ENCODE measurements around the gene SCN3A. TPM values are rescaled to one million over a fixed set of nuclear protein-coding genes. Genes with fewer than 3 reads are reported as not detected.

SCN3A gene
- total RNA-seq, 1 donor from 2014 or later: 2.2 TPM

GRCh38 chr2:165112133-165112573 is 91.7 kb downstream of the SCN3A start:
- POLR2A ChIA-PET: no interaction called here
- H3K36me3 Mint-ChIP-seq (ENCODE audit: low read depth): no peaks in the 10 kb centered on the region
- intact Hi-C loops (cut with micrococcal nuclease): no loop called here
- H3K27ac Mint-ChIP-seq: no peak overlapping the region
- TF ChIP-seq, protein P1, sequence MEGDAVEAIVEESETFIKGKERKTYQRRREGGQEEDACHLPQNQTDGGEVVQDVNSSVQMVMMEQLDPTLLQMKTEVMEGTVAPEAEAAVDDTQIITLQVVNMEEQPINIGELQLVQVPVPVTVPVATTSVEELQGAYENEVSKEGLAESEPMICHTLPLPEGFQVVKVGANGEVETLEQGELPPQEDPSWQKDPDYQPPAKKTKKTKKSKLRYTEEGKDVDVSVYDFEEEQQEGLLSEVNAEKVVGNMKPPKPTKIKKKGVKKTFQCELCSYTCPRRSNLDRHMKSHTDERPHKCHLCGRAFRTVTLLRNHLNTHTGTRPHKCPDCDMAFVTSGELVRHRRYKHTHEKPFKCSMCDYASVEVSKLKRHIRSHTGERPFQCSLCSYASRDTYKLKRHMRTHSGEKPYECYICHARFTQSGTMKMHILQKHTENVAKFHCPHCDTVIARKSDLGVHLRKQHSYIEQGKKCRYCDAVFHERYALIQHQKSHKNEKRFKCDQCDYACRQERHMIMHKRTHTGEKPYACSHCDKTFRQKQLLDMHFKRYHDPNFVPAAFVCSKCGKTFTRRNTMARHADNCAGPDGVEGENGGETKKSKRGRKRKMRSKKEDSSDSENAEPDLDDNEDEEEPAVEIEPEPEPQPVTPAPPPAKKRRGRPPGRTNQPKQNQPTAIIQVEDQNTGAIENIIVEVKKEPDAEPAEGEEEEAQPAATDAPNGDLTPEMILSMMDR (IDR thresholded peaks at IDR 0.05): no peak
- DNase-seq (no peak), ATAC-seq (ENCODE audit: low read depth) (no peak)
- H3K9me3 Mint-ChIP-seq: no peaks in the 10 kb centered on the region
- CTCF ChIA-PET: interaction anchor here (0.6 kb wide), 1 partner anchor 92 kb away, joined by 3 read pairs; the partner anchor contains the start of gene SCN3A
- H3K4me1 Mint-ChIP-seq: no peaks in the 10 kb centered on the region
- H3K27me3 Mint-ChIP-seq: no peaks in the 10 kb centered on the region
- no peak overlapping the region for H3K4me3 Mint-ChIP-seq

GRCh38 chr2:165110394-165110793 is 93.5 kb downstream of the SCN3A start:
- TF ChIP-seq, protein P1 (IDR thresholded peaks at IDR 0.05): no peak
- H3K4me1 Mint-ChIP-seq: no peaks in the 10 kb centered on the region
- H3K9me3 Mint-ChIP-seq: no peaks in the 10 kb centered on the region
- H3K36me3 Mint-ChIP-seq (ENCODE audit: low read depth): no peaks in the 10 kb centered on the region
- ChIA-PET CTCF (no interaction called here), POLR2A (no interaction called here)
- no peak for DNase-seq
- no peak for ATAC-seq (ENCODE audit: low read depth)
- intact Hi-C loops (cut with micrococcal nuclease): no loop called here
- H3K4me3 Mint-ChIP-seq: no peak overlapping the region
- no peak overlapping the region for H3K27ac Mint-ChIP-seq
- H3K27me3 Mint-ChIP-seq: no peaks in the 10 kb centered on the region

DNA sequence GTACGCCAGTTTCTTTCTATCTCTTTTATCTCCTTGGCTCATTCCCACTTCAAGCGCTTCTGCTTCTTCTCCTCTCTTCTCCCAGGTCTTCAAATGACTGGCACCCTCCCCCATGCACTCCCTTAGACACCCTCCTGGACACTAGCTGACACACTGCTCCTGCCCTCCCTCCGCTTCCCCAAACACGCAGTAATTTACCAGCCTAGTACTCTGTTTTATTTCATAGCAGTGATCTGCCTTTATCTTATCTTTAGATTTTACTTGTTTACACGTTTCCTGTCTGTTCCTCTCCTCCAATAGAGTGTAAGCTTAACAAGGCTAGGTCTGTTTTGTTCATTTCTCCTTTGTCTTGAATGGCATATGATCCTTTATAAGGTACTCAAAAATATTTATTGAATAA is 93.9 kb downstream of the SCN3A start:
- CTCF ChIA-PET: no interaction called here
- DNase-seq (no peak), ATAC-seq (ENCODE audit: low read depth) (no peak)
- Mint-ChIP-seq H3K27ac (no peak overlapping the region), H3K27me3 (no peaks in the 10 kb centered on the region), H3K9me3 (no peaks in the 10 kb centered on the region), H3K4me1 (no peaks in the 10 kb centered on the region), H3K36me3 (ENCODE audit: low read depth) (no peaks in the 10 kb centered on the region), H3K4me3 (no peak overlapping the region)
- POLR2A ChIA-PET: no interaction called here
- TF ChIP-seq, protein P1 (IDR thresholded peaks at IDR 0.05): no peak
- intact Hi-C loops (cut with micrococcal nuclease): no loop called here

DNA sequence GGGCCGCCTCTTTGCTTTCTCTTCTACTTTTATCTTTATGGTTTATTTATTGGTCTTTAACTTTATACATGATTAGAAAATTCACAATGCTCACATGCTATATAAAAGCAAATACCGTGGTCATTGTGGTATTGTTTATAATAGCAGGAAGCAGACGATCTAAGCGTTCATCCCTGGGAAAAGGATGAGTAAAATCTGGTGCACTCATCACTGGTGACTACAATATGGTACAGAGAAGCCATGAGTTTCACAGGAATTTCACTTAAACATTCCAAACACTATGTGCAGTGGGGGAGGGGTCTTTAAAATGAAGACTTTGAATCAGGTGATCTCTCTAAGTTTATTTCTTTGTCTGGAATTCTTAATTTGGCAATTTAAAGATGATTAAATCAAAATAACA is 97.9 kb downstream of the SCN3A start:
- Mint-ChIP-seq H3K4me1 (no peaks in the 10 kb centered on the region), H3K27ac (no peak overlapping the region), H3K9me3 (no peaks in the 10 kb centered on the region), H3K36me3 (ENCODE audit: low read depth) (peaks cover 1% of the 10 kb centered on the region), H3K4me3 (no peak overlapping the region), H3K27me3 (no peaks in the 10 kb centered on the region)
- TF ChIP-seq, protein P1 (IDR thresholded peaks at IDR 0.05): no peak
- intact Hi-C loops (cut with micrococcal nuclease): no loop called here
- ATAC-seq (ENCODE audit: low read depth): no peak
- no peak for DNase-seq
- POLR2A ChIA-PET: interaction anchor here (0.6 kb wide), 1 partner anchor 94 kb away, joined by 3 read pairs; no protein-coding TSS in a partner anchor
- CTCF ChIA-PET: no interaction called here

DNA sequence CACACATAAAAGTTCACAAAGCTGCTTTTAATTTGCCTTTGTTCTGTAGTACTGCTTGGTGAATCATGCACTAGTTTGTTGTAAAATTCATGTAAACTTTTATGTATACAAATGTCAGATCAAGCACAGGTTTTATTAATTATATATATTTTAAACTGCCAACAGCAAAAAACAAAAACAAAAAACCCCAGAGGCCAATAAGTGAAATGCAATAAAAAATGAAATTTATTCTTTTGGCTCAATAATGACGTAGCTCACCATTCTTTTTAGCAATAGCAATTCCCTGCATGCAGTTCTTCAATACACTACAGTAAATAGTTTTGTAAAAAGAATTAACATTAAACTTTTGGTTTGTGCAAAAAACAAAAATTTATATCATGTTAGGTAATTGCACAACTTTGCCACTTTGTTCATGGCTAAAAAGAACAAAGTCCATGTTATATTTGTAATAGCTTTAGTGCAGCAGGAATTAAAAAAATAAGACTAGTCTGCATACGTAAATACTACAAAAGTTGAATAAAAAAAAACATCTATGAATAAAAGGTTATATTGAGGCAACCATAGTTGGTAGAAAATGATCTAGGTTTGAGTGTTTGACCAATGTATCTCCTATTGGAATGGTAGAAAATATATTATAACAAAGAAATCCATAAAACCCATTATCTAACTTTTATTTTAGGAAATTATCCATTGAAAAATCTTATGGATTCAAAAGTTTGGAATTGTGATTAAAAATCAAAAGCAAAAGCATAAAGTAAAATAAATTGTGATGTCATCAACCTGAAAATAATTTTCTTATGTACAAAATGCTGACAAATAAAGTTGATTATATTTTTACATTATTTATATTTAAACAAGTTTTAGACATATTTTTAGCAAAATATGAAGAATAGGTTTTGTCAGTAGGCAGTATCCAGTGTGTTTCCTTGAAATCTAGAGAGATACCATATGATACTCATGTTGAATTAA is 115.6 kb downstream of the SCN3A start:
- Mint-ChIP-seq H3K4me3 (no peak overlapping the region), H3K27me3 (no peaks in the 10 kb centered on the region), H3K9me3 (peaks cover 4% of the 10 kb centered on the region), H3K27ac (no peak overlapping the region), H3K36me3 (ENCODE audit: low read depth) (peaks cover 20% of the 10 kb centered on the region), H3K4me1 (no peaks in the 10 kb centered on the region)
- intact Hi-C loops (cut with micrococcal nuclease): no loop called here
- DNase-seq (no peak), ATAC-seq (ENCODE audit: low read depth) (no peak)
- CTCF ChIA-PET: no interaction called here
- TF ChIP-seq, protein P1 (IDR thresholded peaks at IDR 0.05): no peak
- POLR2A ChIA-PET: no interaction called here

Measured in activated B cell treated with CpG ODN at 0.5 μM for 24 hours (primary cell).